Ovary (tissue), 9 donors: ENCODE measurements around the gene RIN3. TPM values are rescaled to one million over a fixed set of nuclear protein-coding genes. Genes with fewer than 3 reads are reported as not detected.

ENCODE experiments used
- DNase-seq, 5 donors: peaks; one replicate each; pipeline ENCODE4 v3.0.0-alpha.2; 2019 to 2020
- H3K27ac ChIP-seq, 2 donors: fragments of 200-600 bp; one replicate each; pipeline versions ENCODE4 v1.5.1 to v1.8.0; 2019 to 2022
- H3K27me3 ChIP-seq: fragments of 200-600 bp; one replicate; pipeline ENCODE4 v1.8.0; 2022
- H3K36me3 ChIP-seq: fragments of 200-600 bp; sonication (generic); one replicate; pipeline ENCODE4 v1.5.1; 2019
- H3K4me1 ChIP-seq: one replicate; pipeline ENCODE4 v1.8.1; 2013; ENCODE audit warnings: mild to moderate bottlenecking, moderate library complexity; ENCODE audit not compliant: insufficient read depth
- H3K4me3 ChIP-seq: fragments of 200-600 bp; sonication (generic); one replicate; pipeline ENCODE4 v1.5.1; 2017
- H3K9me3 ChIP-seq, 2 donors: fragments of 200-600 bp in 1 of 2; sonication (generic) in 1 of 2; one replicate each; pipeline versions ENCODE4 v1.5.1 to v1.8.1; 2013 to 2019; ENCODE audit warnings: mild to moderate bottlenecking in 1 of 2, moderate library complexity in 1 of 2
- EP300 ChIP-seq: sonication (generic); formaldehyde crosslinking; IDR thresholded peaks from one replicate; pipeline ENCODE4 v1.6.1; 2017; ENCODE audit warnings: antibody characterized with exemption
- POLR2A ChIP-seq: fragments of 450-650 bp; IDR thresholded peaks from one replicate; pipeline ENCODE4 v1.6.1; 2017; ENCODE audit warnings: antibody characterized with exemption, mild to moderate bottlenecking, moderate library complexity
- WGBS, 3 donors: extraction: QIAGEN DNeasy Blood & Tissue Kit in 1 of 3; methylation state at CpG; one replicate each; pipeline versions ENCODE4 v1.1.5 to v1.1.7; 2013 to 2017; 5-methylcytosine and 5-hydroxymethylcytosine counted together
- intact Hi-C, 4 donors: fragments of 100-400 bp; cut with DNase I; formaldehyde crosslinking; loops; one replicate each; pipeline versions ENCODE4 v1.11.0 to v1.15.1; 2022 to 2023
- polyA plus RNA-seq, 2 donors: library from polyadenylated mRNA; stranded (reverse); fragments of 200-250 nt in 1 of 2; fragments of 350-450 nt in 1 of 2; fragmentation: Illumina TruSeq in 1 of 2; extraction: RNeasy Lipid Tissue Mini Kit (QIAGEN cat#74804) in 1 of 2; gene quantifications; one replicate each; pipeline ENCODE4 v1.2.3, GENCODE V29; 2013 to 2014
- total RNA-seq, 7 donors: library from RNA; depleted of rRNA in 2 of 7; stranded (reverse); fragments of >200 nt in 2 of 7; fragmentation: NEBNext Ultra II Directional in 3 of 7; extraction: Animal tissue kit (Norgen Biotek cat#: 25700) in 3 of 7; gene quantifications; one replicate each; pipeline versions ENCODE4 v1.1.0 to v1.2.4, GENCODE V29; 2016 to 2023
- TF ChIP-seq, protein P1 (sequence below), 3 donors: fragments of 450-650 bp in 2 of 3; fragments of 200-600 bp in 1 of 3; IDR thresholded peaks; one replicate each; pipeline versions ENCODE4 v1.5.1 to v1.8.0; 2016 to 2022; ENCODE audit warnings: antibody characterized with exemption in 3 of 3, mild to moderate bottlenecking in 1 of 3
- donor health status: DM: no; HTN: no; CAD: no; lungs with moderate emphysema.
- donor health status: DM: no; HTN: no; CAD: no.
- donor health status: Bipolar disorder and iron deficiency.
- donor health status: DM: yes; HTN: yes; CAD: no.
- donor health status: DM: no; HTN: no; CAD: no.
- donor health status: DM: yes; HTN: yes; CAD: no.

RIN3 gene
- total and polyA plus RNA-seq, 9 donors: 3.8 to 27.9 (median 13.9) TPM

- DNase-seq: peak in 2 of 5 donors; percentile 19 to 43
These were observed 138.3 kb downstream of the RIN3 start for GRCh38 chr14:92651758-92652406.

GRCh38 chr14:92652413-92653151, 139.0 kb downstream of the RIN3 start:
- no peak overlapping the region for H3K4me3 ChIP-seq
- no peaks in the 10 kb centered on the region for H3K27me3 ChIP-seq
- DNase-seq: no peak
- no peaks in the 10 kb centered on the region for H3K36me3 ChIP-seq
- WGBS, 3 donors: 75 to 87% (median 78%) methylated on average over 23 to 26 of the region's 26 CpGs
- TF ChIP-seq, protein P1, sequence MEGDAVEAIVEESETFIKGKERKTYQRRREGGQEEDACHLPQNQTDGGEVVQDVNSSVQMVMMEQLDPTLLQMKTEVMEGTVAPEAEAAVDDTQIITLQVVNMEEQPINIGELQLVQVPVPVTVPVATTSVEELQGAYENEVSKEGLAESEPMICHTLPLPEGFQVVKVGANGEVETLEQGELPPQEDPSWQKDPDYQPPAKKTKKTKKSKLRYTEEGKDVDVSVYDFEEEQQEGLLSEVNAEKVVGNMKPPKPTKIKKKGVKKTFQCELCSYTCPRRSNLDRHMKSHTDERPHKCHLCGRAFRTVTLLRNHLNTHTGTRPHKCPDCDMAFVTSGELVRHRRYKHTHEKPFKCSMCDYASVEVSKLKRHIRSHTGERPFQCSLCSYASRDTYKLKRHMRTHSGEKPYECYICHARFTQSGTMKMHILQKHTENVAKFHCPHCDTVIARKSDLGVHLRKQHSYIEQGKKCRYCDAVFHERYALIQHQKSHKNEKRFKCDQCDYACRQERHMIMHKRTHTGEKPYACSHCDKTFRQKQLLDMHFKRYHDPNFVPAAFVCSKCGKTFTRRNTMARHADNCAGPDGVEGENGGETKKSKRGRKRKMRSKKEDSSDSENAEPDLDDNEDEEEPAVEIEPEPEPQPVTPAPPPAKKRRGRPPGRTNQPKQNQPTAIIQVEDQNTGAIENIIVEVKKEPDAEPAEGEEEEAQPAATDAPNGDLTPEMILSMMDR (IDR thresholded peaks at IDR 0.05): no peak
- TF ChIP-seq POLR2A (no peak), EP300 (no peak)
- intact Hi-C loops: no loop called here
- H3K9me3 ChIP-seq: no peaks in the 10 kb centered on the region
- no peaks in the 10 kb centered on the region for H3K4me1 ChIP-seq
- H3K27ac ChIP-seq: no peak overlapping the region

More at GRCh38 chr14:92651758-92652406, 138.3 kb downstream of the RIN3 start:
- no peak overlapping the region for H3K27ac ChIP-seq
- H3K4me3 ChIP-seq: no peak overlapping the region
- H3K4me1 ChIP-seq: no peaks in the 10 kb centered on the region
- intact Hi-C loops: no loop called here
- H3K27me3 ChIP-seq: no peaks in the 10 kb centered on the region
- 73 to 86% (median 78%) methylated on average over 24 to 27 of the region's 27 CpGs for WGBS, 3 donors
- no peaks in the 10 kb centered on the region for H3K9me3 ChIP-seq
- TF ChIP-seq EP300 (no peak), POLR2A (no peak)
- TF ChIP-seq, protein P1 (IDR thresholded peaks at IDR 0.05): no peak
- no peaks in the 10 kb centered on the region for H3K36me3 ChIP-seq

- Histone ChIP-seq H3K27ac (no peak overlapping the region), H3K4me3 (no peak overlapping the region)
These were observed 139.6 kb downstream of the RIN3 start for GRCh38 chr14:92653162-92653651.

DNA sequence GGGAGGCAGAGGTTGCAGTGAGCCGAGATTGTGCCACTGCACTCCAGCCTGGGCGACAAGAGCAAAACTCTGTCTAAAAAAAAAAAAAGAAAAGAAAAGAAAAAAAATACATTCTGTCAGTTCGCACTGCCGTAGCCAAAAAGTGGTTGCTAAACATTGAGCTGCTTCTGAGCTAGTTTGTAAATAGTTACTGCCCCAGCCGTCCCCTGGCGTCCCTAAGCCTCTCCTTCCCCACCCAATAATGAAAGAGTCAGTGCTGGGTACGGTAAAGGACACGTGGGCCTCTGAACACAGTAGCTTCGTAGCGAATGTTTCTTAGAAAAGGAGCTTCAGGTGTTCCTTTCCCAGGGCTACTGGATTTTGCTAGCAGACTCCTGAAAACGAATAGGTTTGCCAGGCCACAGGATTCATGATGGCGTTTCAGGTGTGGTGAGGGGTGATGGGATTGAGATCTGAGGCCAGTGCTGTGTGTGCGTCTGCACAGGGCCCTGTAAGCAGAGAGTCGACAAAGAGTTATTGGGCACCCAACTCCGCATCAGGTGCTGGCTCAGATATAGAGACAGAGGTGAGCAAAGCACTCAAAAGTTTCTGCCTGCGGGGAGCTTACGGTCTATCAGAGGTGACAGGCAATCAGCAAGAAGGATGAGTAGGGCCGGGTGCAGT, 140.8 kb downstream of the RIN3 start:
- no peaks in the 10 kb centered on the region for H3K36me3 ChIP-seq
- no peaks in the 10 kb centered on the region for H3K9me3 ChIP-seq
- H3K27ac ChIP-seq: no peak overlapping the region
- WGBS, 3 donors: 90 to 94% (median 92%) methylated on average over 18 of the region's 18 CpGs
- no peak overlapping the region for H3K4me3 ChIP-seq
- TF ChIP-seq, protein P1 (IDR thresholded peaks at IDR 0.05): no peak
- TF ChIP-seq EP300 (no peak), POLR2A (no peak)
- no peaks in the 10 kb centered on the region for H3K4me1 ChIP-seq
- no peaks in the 10 kb centered on the region for H3K27me3 ChIP-seq
- no peak for DNase-seq
- intact Hi-C loops: no loop called here

More at GRCh38 chr14:92653162-92653651, 139.6 kb downstream of the RIN3 start:
- no peaks in the 10 kb centered on the region for H3K4me1 ChIP-seq
- H3K36me3 ChIP-seq: no peaks in the 10 kb centered on the region
- no peak for DNase-seq
- intact Hi-C loops: no loop called here
- H3K27me3 ChIP-seq: no peaks in the 10 kb centered on the region
- H3K9me3 ChIP-seq: no peaks in the 10 kb centered on the region
- 86 to 96% (median 87%) methylated on average over 11 of the region's 11 CpGs for WGBS, 3 donors
- TF ChIP-seq EP300: no peak
- TF ChIP-seq, protein P1 (IDR thresholded peaks at IDR 0.05): no peak
- TF ChIP-seq POLR2A: no peak
